IMR-90 (cell line): ENCODE data around the gene NUP153.
A peak's percentile ranks its signal among the peaks of the same experiment; 100 is the strongest.

Source experiments
- BHLHE40 ChIP-seq: fragments of 150-350 bp; IDR thresholded peaks from 2 replicates; pipeline ENCODE4 v1.6.1; 2016; ENCODE audit warnings: mild to moderate bottlenecking, low read depth, low read length
- CEBPB ChIP-seq: IDR thresholded peaks from 2 replicates; pipeline ENCODE4 v1.6.1; 2012; ENCODE audit warnings: low read depth, low read length, improper control_type of control experiment
- ELK1 ChIP-seq: fragments of 150-350 bp; IDR thresholded peaks from 2 replicates; pipeline ENCODE4 v1.6.1; 2016; ENCODE audit warnings: low read depth, mild to moderate bottlenecking, low read length, moderate library complexity, borderline replicate concordance
- NFE2L2 ChIP-seq: fragments of 150-350 bp; IDR thresholded peaks from 2 replicates; pipeline ENCODE4 v1.6.1; 2016; ENCODE audit warnings: low read depth, mild to moderate bottlenecking, low read length
- POLR2A ChIP-seq: IDR thresholded peaks from 2 replicates; pipeline ENCODE4 v1.6.1; 2012; ENCODE audit warnings: mild to moderate bottlenecking, low read depth, low read length
- RAD21 ChIP-seq: IDR thresholded peaks from 2 replicates; pipeline ENCODE4 v1.6.1; 2012; ENCODE audit warnings: low read length, improper control_type of control experiment
- TF ChIP-seq, protein P1 (sequence below): conservative IDR thresholded peaks from 2 replicates; pipeline ENCODE4 v1.5.1; 2012; ENCODE audit warnings: mild to moderate bottlenecking, low read depth, low read length, improper control_type of control experiment

- TF ChIP-seq, protein P1, sequence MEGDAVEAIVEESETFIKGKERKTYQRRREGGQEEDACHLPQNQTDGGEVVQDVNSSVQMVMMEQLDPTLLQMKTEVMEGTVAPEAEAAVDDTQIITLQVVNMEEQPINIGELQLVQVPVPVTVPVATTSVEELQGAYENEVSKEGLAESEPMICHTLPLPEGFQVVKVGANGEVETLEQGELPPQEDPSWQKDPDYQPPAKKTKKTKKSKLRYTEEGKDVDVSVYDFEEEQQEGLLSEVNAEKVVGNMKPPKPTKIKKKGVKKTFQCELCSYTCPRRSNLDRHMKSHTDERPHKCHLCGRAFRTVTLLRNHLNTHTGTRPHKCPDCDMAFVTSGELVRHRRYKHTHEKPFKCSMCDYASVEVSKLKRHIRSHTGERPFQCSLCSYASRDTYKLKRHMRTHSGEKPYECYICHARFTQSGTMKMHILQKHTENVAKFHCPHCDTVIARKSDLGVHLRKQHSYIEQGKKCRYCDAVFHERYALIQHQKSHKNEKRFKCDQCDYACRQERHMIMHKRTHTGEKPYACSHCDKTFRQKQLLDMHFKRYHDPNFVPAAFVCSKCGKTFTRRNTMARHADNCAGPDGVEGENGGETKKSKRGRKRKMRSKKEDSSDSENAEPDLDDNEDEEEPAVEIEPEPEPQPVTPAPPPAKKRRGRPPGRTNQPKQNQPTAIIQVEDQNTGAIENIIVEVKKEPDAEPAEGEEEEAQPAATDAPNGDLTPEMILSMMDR: no peak
- no peak for TF ChIP-seq NFE2L2
- peak; percentile 97 for TF ChIP-seq CEBPB
- no peak for TF ChIP-seq RAD21
- no peak for TF ChIP-seq ELK1
- TF ChIP-seq POLR2A: no peak
- peak; percentile 97 for TF ChIP-seq BHLHE40
Measured at GRCh38 chr6:17710331-17710730, 3.6 kb upstream of the NUP153 start.
